Stomach (tissue), 4 donors: ENCODE data around the gene TMC4.

Source experiments
- CTCF ChIP-seq, 7 experiments: fragments of 450-650 bp in 4 of 7; fragments of 200-600 bp in 3 of 7; sonication (generic) in 3 of 7; IDR thresholded peaks; one replicate each; pipeline ENCODE4 v1.5.1; 2016 to 2019; ENCODE audit warnings: antibody characterized with exemption in 7 of 7, control low read depth in 2 of 7, mild to moderate bottlenecking in 1 of 7
- POLR2A ChIP-seq, 4 donors: fragments of 450-650 bp; IDR thresholded peaks; one replicate each; pipeline ENCODE4 v1.6.1; 2016; ENCODE audit warnings: antibody characterized with exemption in 4 of 4, control low read depth in 2 of 4, mild to moderate bottlenecking in 1 of 4, moderate library complexity in 1 of 4

- TF ChIP-seq POLR2A (IDR thresholded peaks at IDR 0.05) (no peak), CTCF (IDR thresholded peaks at IDR 0.05) (no peak)
These were observed 35.8 kb upstream of the TMC4 start for GRCh38 chr19:54208784-54209057.
